Vagina (tissue), 2 donors: ENCODE data around the gene PLOD1.

ENCODE experiments used
- CTCF ChIP-seq, 3 experiments: fragments of 450-650 bp in 2 of 3; fragments of 200-600 bp in 1 of 3; sonication (generic) in 1 of 3; IDR thresholded peaks; one replicate each; pipeline ENCODE4 v1.5.1; 2017 to 2019; ENCODE audit warnings: antibody characterized with exemption in 3 of 3, mild to moderate bottlenecking in 2 of 3, moderate library complexity in 2 of 3
- POLR2AphosphoS5 ChIP-seq, 2 donors: sonication (generic); formaldehyde crosslinking; IDR thresholded peaks; one replicate each; pipeline ENCODE4 v1.9.0; 2017; ENCODE audit warnings: antibody characterized with exemption in 2 of 2, mild to moderate bottlenecking in 2 of 2, low read depth in 1 of 2; ENCODE audit not compliant: insufficient read depth in 1 of 2

DNA sequence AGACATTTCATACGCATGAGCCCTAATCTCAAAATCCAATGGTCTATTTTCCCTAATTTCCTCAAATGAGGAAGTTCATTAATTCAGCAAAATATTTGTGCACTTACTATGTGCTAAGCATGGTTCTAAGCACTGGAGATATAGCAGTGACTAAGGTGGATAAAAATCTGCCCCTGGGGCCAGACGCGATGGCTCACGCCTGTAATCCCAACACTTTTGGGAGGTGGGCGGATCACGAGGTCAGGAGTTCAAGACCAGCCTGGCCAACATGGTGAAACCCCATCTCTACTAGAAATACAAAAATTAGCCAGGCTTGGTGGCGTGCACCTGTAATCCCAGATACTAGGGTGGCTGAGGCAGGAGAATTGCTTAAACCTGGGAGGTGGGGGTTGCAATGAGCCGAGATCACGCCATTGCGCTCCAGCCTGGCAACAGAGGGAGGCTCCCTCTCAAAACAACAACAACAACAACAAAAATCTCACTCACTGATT lies 80.5 kb downstream of the PLOD1 start:
- no peak for TF ChIP-seq CTCF (IDR thresholded peaks at IDR 0.05)
- no peak for TF ChIP-seq POLR2AphosphoS5 (IDR thresholded peaks at IDR 0.05; ENCODE audit: insufficient read depth in 1 of 2, low read depth in 1 of 2)
